HG03095 (cell line): ENCODE results near the gene TNFAIP8L1.

ENCODE experiments used
- ATAC-seq: cut with Tn5 transposase; IDR thresholded peaks from one replicate; pipeline ENCODE4 v1.9.1; 2021; ENCODE audit warnings: moderate library complexity; ENCODE audit not compliant: unreplicated experiment

Gene TNFAIP8L1

DNA sequence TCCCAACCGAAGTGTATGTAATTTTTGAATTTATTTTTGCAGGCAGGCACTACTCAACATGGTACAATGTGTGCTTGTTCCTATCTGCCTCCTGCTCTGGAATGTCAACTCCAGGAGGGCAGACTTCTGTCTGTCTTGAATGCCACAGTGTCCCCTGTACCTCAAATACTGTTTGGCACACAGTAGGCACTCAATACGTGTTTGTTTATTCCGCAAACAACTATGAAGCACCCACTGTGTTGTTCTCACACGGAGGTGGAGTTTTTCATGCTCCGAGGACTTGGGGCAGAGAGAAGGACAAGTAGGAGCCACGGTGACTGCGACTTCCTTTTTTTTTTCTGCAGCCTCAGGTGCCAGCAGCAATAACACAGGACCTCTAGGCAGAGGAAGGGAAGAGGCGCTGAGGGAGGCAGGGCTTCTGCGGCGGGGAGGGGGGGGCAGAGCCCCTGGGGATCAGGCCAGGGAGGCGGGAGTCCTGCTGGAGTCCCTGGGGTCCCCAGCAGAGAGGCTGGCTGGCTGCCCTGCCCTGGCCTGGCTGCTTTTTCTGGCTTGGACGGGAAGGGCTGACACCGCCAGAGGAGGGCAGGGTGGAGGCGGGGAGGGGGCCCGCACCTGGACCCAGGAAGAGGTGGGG is 29.3 kb upstream of the TNFAIP8L1 start:
- ATAC-seq: no peak

DNA sequence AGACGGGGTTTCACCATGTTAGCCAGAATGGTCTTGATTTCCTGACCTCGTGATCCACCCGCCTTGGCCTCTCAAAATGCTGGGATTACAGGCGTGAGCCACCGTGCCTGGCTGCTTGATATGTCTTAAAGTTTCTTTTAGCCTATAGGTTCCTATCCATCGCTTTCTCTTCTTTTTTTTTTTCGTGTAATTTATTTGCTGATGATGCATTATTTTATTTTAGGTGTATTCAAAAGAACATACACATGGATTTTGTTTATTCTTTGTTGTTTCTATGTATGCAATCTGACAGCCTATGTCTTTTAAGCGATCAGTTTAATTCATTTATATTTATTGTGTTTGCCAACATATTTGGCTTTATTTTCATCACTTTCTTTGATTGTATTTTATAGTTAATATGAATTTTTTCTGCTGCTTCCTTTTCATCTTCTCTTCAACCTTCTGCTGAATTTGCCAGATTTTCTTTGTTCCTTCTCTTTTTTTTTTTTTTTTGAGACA is 26.0 kb upstream of the TNFAIP8L1 start:
- no peak for ATAC-seq

DNA sequence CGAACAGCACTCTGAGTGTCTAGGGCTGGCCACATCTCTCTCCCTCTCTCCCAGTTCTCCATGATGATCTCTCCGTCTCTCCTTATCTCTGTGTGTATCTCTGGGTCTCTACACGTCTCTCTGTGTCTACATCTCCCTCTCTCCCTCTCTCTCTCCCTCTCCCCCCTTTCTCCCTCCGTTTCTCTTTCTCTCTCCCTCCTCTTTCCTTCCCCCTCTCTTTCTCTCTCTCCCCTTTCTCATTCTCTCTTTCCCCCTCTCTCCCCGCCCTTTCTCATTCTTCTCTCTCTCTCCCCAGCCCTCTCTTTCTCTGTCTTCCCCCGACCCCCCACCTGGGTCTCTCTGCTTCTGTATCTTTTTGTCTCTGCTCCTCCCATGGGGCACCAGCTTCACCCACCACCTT is 21.3 kb upstream of the TNFAIP8L1 start:
- no peak for ATAC-seq

DNA sequence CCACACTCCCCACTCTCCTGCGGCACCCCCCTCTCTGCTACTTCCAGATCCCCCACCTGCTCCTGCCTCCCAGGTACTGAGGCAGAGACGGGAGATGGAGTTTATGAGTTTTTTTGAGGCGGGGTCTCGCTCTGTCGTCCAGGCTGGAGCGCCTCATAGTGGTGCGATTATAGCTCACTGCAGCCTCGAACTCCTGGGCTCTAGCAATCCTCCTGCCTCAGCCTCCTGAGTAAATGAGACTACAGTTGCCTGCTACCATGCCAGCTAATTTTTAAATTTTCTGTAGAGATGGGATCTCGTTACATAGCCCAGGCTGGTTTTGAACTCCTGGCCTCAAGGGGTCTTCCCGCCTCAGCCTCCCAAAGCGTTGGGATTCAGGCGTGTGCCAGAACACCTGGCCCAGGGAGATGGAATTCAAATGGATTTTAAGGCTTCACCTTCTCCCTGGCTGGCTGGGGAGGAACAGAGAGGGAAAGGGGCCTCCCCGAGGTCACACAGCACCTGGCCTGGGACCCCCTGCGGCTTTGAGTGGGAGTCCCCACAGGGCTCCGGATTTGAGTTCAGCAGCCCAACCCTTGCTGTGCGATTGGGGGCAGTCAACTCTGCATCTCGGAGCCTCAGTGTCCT is 19.5 kb upstream of the TNFAIP8L1 start:
- ATAC-seq: no peak

DNA sequence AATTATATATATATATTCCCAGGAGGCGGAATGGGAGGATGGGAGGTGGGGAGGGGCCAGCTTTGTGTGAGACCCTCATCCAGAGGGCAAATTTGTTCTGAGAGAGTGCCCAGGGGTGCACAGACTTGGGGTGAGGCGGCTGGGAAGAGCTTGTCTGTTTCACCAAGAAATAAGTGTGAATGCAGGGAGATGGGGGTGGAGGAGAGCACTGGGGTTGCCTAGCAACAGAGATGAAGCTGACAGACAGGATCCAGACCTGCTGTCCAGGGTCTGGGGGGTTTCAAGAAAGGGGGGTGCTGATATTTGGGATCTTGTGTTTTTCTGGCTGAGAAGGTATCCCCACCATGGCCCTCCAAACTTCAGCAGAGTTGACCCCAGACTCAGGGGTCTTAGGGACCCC is 18.6 kb upstream of the TNFAIP8L1 start:
- no peak for ATAC-seq

DNA sequence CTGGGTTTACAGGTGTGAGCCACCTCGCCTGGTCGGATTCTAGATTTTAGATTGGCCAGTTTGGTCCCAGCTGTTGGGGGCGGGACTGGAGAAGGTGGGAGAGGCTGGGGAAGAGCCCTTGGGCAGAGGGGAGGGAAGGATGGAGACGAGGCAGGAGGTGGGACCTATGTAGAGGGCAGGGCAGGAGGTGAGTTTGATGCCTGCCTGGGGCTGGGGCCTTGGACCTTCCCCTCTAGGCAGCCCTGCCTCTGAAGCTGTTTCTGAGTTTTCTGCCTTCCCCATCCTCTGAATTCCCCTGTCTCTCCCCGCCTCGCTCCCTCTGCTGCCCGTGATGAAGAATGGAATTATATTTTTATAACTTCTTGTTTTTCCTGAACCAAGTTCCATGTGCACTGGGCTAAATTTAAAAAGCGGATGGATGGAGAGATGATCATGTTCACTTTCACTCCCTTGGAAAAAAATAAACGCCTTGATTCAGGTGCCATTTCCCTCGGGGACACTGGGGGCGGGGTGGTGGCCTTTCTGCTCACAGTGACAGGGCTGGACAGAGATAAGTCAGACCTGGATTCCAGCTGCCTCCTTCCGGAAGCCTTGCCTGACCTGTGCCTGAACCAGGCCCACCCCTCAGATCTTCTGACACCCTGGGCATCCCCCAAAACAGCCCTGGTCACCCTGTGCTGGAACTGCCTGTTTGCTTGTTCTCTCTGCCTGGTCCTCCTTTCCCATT is 16.5 kb upstream of the TNFAIP8L1 start:
- ATAC-seq: no peak

DNA sequence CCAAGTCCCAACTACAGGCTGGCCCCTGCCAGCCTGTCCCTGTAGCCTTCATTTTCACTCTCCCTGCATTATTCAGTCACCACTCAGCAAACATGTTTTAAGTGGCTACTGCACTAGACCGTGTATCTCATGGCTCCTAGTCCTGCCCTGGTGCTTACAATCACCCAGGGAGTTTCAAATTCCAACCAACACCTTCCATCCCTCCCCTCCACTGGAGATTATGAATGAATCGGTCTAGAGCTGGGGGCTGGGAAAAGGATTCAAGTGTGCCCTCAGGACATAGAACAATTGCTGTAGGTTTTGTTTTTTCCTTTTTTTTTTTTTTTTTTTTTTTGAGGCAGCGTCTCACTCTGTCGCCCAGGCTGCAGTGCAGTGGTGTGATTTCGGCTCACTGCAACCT is 15.0 kb upstream of the TNFAIP8L1 start:
- no peak for ATAC-seq

DNA sequence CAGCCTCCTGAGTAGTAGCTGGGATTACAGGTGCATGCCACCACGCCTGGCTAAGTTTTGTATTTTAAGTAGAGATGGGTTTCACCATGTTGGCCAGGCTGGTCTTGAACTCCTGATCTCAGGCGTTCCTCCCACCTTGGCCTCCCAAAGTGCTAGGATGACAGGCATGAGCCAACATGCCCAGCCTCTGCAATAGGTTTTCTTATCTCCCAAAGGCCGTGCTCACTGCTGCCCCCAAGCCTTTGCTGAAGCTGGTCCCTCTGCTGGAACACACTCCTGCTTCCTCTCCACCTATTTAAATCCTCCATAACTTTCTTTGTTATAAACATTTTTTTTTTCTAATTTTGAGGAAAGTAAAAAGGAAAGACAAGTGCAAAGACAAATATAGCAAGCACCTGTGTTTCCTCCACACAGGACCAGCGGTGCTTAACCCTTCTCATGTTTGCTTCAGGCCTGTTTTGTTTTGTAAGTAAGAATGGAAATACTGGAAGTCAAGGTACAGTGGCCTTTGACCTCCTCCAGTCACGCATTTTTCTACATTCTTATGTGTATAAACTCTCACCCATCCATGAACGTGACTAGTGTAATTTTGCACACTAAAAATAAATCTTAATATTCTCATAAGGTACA is 14.5 kb upstream of the TNFAIP8L1 start:
- no peak for ATAC-seq

DNA sequence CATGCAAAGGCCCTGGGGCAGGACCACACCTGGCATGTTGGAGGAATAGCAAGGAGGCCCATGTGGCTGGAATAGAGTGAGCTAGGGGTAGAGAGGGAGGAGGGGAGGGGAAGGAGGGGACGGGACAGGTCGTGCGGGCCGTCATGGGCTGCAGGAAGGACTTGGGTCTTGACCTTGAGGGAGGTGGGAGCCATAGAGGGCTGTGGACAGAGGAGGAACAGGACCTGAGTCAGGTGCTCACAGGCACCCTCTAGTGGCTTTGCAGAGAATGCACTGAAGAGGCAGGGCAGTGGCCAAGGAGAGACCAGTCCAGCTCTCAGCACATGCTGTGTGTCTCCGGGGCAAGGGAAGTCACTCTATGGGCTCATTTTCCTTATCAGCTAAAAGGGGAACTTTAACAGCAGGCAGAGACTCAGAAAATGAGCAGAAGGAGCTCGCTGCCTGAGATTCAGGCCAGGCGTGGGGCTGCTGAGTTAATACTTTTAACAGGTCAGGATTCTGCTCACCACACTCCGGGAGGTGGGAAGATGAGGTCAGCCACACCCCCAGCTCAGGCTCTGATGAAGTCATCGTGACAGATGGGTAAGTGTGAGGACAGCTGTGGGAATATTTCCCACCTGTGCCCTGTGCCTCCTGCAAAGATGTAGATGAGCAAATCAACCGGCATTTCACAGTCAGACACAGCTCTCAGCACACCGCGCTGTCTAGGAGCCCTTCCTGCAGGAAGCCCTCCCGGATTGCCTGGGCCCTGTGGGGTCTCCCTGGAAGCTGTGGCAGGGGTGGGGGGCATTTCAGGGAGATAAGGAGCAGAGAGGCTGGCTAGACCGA is 6.0 kb upstream of the TNFAIP8L1 start:
- ATAC-seq: no peak

DNA sequence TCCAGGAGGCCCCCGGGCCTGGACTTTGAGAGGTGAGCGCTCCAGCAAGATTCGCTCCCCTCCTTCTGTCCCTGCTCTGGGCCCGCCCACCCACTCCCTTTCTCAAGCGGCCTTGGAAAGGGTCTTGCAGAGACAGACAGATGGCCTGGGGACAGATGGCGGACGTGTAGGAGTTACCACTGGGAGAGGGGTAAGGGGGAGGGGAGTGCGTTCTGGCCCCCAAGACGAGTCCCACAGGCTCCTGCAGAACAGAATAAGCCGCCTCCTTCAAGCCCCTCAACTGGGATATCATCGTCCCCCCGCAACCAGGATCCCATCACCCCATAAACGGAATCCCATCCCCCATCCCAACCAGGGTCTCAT is 3.6 kb upstream of the TNFAIP8L1 start:
- no peak for ATAC-seq

DNA sequence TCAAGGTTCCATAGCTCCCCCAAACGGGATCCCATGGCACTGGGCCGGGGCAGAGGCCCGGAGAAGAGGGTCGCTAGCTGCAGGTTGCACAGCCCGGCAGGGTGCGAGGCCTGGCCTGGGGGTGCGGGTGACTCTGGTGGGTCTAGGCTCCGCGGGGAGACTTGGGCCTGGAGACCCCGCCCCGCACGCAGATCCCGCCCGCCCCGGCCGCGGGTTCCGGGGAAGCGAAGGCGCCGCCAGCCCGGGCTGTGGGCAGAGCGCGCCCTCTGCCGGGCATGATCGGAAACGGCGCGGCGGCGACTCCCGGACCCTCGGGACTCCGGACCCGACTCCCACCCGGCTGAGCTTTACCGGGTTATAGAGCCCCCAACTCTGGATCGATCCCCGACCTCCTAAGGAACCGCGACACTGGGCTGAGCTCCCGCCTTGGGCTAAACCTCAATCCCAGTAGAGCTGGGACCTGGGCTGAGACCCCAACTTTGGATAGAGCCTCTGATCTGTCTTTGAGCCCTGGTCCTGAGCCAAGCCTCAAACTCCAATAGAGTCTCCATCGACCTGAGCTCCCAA is 3.1 kb upstream of the TNFAIP8L1 start:
- no peak for ATAC-seq

DNA sequence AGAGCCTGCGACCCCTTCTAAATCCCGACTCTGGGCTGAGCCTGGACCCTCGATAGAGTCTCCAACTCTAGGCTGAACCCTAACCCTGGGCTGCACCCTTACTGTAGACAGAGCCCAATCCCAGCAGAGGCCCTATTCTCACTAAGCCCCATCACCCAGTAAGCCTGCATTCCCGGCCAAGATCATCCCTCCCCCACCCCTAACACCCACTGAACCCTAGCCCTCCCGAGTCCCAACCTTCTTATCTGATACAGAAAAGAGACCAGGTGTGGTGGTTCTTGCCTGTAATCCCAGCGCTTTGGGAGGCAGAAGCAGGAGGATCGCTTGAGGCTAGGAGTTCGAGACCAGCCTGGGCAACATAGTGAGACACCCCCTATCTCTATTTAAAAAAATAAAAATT is 2.6 kb upstream of the TNFAIP8L1 start:
- no peak for ATAC-seq

DNA sequence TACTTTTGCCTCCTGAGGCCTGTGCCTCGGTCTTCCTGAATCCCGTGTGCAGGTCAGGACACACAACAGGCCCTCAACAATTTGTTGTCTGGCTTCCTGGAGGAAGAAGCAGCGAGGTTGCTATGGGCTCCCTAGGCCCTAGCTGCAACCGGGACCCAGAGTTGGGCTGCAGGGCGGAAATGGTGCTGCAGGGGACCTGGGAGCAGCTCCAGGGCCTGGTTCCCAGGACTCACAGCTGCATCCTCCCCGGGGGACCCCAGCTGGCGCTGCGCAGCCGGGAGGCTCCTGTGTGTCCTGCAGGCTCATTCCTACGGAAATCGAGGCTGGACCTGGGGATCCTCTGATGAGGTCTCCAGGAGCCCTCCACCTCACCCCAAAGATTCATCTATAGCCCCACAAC is 999 bp upstream of the TNFAIP8L1 start:
- ATAC-seq: no peak

DNA sequence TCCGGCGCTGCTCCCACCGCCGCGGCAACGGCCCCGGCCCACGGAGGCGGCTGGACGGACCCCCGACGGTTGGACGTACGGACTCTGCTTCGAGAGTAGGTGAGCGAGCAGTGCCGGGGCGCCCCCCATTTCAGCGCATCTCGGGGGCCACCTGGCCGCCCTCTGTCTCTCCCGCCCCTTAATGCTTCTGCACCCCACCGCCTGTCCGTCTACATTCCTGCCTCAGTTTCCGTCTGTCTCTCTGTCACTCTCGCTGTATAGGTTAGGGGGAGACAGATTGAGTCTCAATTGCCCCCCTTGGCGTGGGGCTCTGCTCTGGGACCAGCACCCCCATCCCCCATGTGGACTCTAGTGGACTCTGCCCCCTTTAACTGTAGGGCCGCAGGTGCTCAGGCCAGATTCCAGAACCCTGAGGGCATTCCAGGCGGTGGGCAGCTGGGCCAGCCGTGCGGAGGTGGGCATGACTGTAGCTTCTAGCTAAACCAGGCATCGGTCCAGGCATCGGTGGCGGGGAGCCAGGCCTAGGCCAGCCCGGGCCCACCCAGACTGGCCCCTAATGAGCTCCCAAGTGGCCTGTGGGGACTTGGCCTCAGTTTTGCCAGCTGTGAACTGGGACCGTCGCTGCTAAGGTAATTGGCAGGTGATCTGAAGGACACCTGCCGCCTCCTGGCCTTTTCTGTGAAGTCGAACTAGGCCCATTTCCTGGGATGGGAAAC is 373 bp downstream of the TNFAIP8L1 start:
- no peak for ATAC-seq

DNA sequence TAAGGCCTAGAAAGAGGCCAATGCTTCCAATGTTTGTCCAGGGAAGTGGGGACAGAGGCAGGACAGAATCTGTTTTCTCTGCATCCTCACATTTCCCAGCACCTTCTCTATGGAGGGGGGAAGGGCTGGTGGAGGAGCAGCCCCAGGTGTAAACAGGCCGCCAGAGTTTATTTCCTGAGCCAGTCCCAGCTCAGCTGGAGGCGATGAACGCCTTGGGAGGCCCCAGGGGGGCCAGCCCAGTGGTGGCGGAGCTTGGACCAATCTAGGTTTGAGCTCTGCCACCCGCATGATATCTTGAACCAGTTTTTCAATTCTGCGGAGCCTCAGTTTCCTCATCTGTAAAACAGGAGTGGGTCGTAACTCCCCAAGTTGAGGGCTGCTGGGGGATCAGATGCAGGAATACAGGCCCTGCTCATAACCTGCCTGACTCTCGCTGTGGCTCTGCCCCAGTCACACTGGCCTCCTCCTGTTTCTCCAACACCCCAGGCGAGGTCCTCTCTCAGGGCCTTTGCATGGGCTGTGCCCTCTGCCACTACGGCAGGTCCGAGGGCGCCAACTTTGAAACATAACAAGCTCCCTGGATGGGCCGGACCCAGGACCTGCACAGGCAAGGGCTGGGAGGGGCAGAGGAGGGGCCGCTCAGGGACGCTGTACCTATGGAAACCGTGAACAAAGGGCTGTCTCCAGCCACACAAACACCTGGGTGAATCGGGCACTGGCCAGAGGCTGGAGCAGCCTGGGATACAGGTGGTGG is 1.1 kb downstream of the TNFAIP8L1 start:
- no peak for ATAC-seq

DNA sequence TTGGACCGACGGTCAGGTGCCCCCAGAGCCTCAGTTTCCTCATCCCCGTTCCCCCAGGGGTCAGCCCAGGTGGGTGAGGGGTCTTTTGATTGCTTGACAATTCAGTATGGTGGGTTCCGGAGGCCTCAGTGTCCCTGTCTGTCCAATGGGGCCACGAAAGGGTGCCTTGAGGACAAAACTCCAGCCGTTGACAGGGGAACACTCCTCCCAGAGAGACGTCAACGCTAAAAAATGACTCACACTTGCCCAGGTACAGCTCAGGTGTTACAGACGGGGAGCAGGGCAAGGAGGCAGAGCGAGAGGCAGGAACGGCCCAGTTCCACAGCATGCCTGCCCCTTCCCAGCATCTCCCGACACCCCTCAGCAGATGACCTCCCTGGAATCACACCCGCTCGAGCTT is 1.8 kb downstream of the TNFAIP8L1 start:
- ATAC-seq: no peak

DNA sequence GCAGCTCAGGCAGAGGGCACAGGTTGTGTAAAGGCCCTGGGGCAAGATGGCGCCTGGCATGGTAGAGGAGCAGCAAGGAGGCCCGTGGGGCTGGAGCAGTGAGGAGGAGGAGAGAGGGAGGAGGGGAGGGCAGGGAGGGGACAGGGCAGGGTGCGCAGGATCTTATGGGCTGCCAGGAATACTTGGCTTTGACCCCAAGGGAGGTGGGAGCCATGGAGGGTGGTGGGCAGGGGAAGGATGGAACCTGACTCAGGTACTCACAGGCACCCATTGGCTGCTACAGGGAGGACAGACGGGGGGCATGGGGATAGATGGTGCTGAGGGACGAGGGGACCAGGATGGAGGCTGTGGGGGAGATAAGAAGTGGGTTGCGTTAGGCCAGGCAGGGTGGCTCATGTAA is 3.3 kb downstream of the TNFAIP8L1 start:
- ATAC-seq: no peak

DNA sequence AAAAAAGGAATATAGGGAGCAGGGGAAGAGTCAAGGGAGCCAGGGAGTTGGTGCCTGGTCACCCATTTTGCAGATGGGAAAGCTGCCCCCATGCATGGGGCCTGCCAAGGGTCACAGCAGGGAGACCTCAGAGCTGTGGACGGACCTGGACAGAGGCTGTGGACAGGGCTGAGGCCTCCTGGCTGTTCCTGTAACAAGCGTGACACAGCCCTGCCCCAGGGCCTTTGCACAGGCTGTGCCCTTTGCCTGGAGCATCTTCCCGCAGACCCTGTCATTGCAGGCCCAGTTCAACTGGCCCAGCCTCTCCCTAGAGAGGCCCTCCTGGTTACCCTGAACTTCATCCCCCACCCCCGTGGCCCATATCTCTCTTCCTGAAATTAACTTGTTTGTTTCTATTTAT is 6.4 kb downstream of the TNFAIP8L1 start:
- ATAC-seq: no peak
